IMR-90 (cell line): Measurements from ENCODE around the gene ZNF618. TPM values are rescaled to one million over a fixed set of nuclear protein-coding genes. Genes with fewer than 3 reads are reported as not detected.
"Not testable (repeated sequence)": the region's sequence is repeated elsewhere in the genome, so short reads cannot be mapped to it uniquely, and the experiment has no call there.

Source experiments
- ATAC-seq: fragments of 200-7000 bp; cut with Tn5 transposase; 2 replicates; pipeline ENCODE4 v1.9.1; 2020; ENCODE audit warnings: low read depth, mild to moderate bottlenecking, moderate library complexity
- BruUV-seq: library from RNA; stranded (reverse); fragments of 400-500 nt; replicated peaks from 2 replicates; lab custom pipeline; 2021; lab: Mats Ljungman, UMichigan
- CTCF ChIA-PET: fragments of 300-600 bp; formaldehyde crosslinking; extraction: SDS; loops from one replicate; lab custom pipeline; 2021; ENCODE audit warnings: antibody characterized with exemption; lab: Yijun Ruan, JAX
- POLR2A ChIA-PET: fragments of 300-600 bp; sonication (Branson Sonifier 250); formaldehyde crosslinking; loops from one replicate; lab custom pipeline; 2022; ENCODE audit warnings: antibody characterized with exemption; ENCODE audit not compliant: unreplicated experiment; lab: Charles Lee
- DNase-seq: peaks from one replicate; pipeline ENCODE4 v3.0.0; 2013
- H2AFZ ChIP-seq: replicated peaks from 2 replicates; pipeline ENCODE3; 2013; ENCODE audit warnings: low read length, mild to moderate bottlenecking; ENCODE audit not compliant: poor library complexity
- H2AK5ac ChIP-seq: 2 replicates; pipeline ENCODE4 v1.6.1; 2013; ENCODE audit warnings: low read depth, low read length, inconsistent platforms
- H2AK9ac ChIP-seq: replicated peaks from 2 replicates; pipeline ENCODE3; 2013; ENCODE audit warnings: mild to moderate bottlenecking, low read depth, low read length, moderate library complexity; ENCODE audit not compliant: poor library complexity
- H2BK120ac ChIP-seq: 2 replicates; pipeline ENCODE4 v1.6.1; 2013; ENCODE audit warnings: low read depth, low read length, inconsistent platforms
- H2BK15ac ChIP-seq: 3 replicates; pipeline ENCODE4 v1.6.1; 2013; ENCODE audit warnings: low read depth, low read length, inconsistent platforms
- H2BK20ac ChIP-seq: 2 replicates; pipeline ENCODE4 v1.6.1; 2013; ENCODE audit warnings: low read depth, mild to moderate bottlenecking, inconsistent platforms, low read length, moderate library complexity
- H2BK5ac ChIP-seq: 2 replicates; pipeline ENCODE4 v1.6.1; 2013; ENCODE audit warnings: mild to moderate bottlenecking, low read depth, low read length, inconsistent platforms; ENCODE audit not compliant: poor library complexity, severe bottlenecking
- H3K14ac ChIP-seq: replicated peaks from 2 replicates; pipeline ENCODE4 v1.6.1; 2013; ENCODE audit warnings: low read depth, low read length, inconsistent platforms
- H3K18ac ChIP-seq: 2 replicates; pipeline ENCODE4 v1.6.1; 2013; ENCODE audit warnings: low read depth, low read length, control low read depth
- H3K23ac ChIP-seq: 2 replicates; pipeline ENCODE4 v1.6.1; 2013; ENCODE audit warnings: low read depth, low read length, inconsistent platforms
- H3K27ac ChIP-seq: 2 replicates; pipeline ENCODE4 v1.5.1; 2013; ENCODE audit warnings: mild to moderate bottlenecking, control low read depth, low read length; ENCODE audit not compliant: insufficient read depth
- H3K27me3 ChIP-seq: 2 replicates; pipeline ENCODE4 v1.6.1; 2013; ENCODE audit warnings: low read length; ENCODE audit not compliant: control insufficient read depth, insufficient read depth
- H3K36me3 ChIP-seq: 2 replicates; pipeline ENCODE4 v1.6.1; 2013; ENCODE audit warnings: low read length, mixed read lengths; ENCODE audit not compliant: control insufficient read depth, insufficient read depth
- H3K4ac ChIP-seq: 2 replicates; pipeline ENCODE4 v1.6.1; 2013; ENCODE audit warnings: low read depth, low read length, inconsistent platforms
- H3K4me1 ChIP-seq: 2 replicates; pipeline ENCODE4 v1.6.1; 2013; ENCODE audit warnings: low read length, mixed read lengths; ENCODE audit not compliant: control insufficient read depth, insufficient read depth
- H3K4me2 ChIP-seq: 2 replicates; pipeline ENCODE4 v1.6.1; 2013; ENCODE audit warnings: low read depth, mild to moderate bottlenecking, control low read depth, low read length, moderate library complexity
- H3K4me3 ChIP-seq: 2 replicates; pipeline ENCODE4 v1.5.1; 2013; ENCODE audit warnings: low read depth, mild to moderate bottlenecking, control low read depth, low read length, moderate library complexity; ENCODE audit not compliant: insufficient read depth
- H3K56ac ChIP-seq: 2 replicates; pipeline ENCODE4 v1.6.1; 2013; ENCODE audit warnings: low read length, inconsistent platforms; ENCODE audit not compliant: insufficient read depth; ENCODE audit errors: extremely low read depth
- H3K79me1 ChIP-seq, 2 experiments: 2 replicates each; pipeline ENCODE4 v1.6.1; 2013; ENCODE audit warnings: low read length in 2 of 2, inconsistent platforms in 1 of 2, low read depth in 1 of 2
- H3K9ac ChIP-seq: 2 replicates; pipeline ENCODE4 v1.6.1; 2013; ENCODE audit warnings: low read depth, low read length, control low read depth
- H3K9me1 ChIP-seq: 2 replicates; pipeline ENCODE4 v1.6.1; 2013; ENCODE audit warnings: low read length, inconsistent platforms; ENCODE audit not compliant: insufficient read depth
- H3K9me3 ChIP-seq: 2 replicates; pipeline ENCODE4 v1.6.1; 2013; ENCODE audit warnings: low read length; ENCODE audit not compliant: control insufficient read depth, insufficient read depth
- H4K20me1 ChIP-seq: 2 replicates; pipeline ENCODE4 v1.6.1; 2013; ENCODE audit warnings: low read length, inconsistent platforms; ENCODE audit not compliant: insufficient read depth
- H4K5ac ChIP-seq: 2 replicates; pipeline ENCODE4 v1.6.1; 2013; ENCODE audit warnings: mild to moderate bottlenecking, low read depth, low read length, control low read depth
- H4K8ac ChIP-seq, 2 experiments: 2 replicates each; pipeline ENCODE4 v1.6.1; 2013; ENCODE audit warnings: low read depth in 2 of 2, low read length in 2 of 2, control low read depth in 1 of 2, inconsistent platforms in 1 of 2
- H4K91ac ChIP-seq: 2 replicates; pipeline ENCODE4 v1.6.1; 2013; ENCODE audit warnings: low read depth, low read length, inconsistent platforms; ENCODE audit not compliant: insufficient read depth
- WGBS, 2 experiments: methylation state at CpG; one replicate each; pipeline versions ENCODE4 v1.1.5 to v1.1.7; 2013; ENCODE audit warnings: missing lambda C conversion rate in 2 of 2; ENCODE audit not compliant: insufficient read length in 1 of 2; ENCODE audit errors: extremely low coverage in 2 of 2; 5-methylcytosine and 5-hydroxymethylcytosine counted together
- dilution Hi-C: fragments of 300-500 bp; cut with HindIII; formaldehyde crosslinking; loops from one replicate; pipeline ENCODE4 v1.14.3; 2018; ENCODE audit warnings: low sequenced_read_pairs; ENCODE audit not compliant: unreplicated experiment
- in situ Hi-C: fragments of 300-500 bp; cut with MboI; formaldehyde crosslinking; loops from 3 replicates; pipeline ENCODE4 v1.14.3; 2019; ENCODE audit warnings: low sequenced_read_pairs, inconsistent platforms, mixed read lengths
- intact Hi-C: fragments of 100-400 bp; cut with micrococcal nuclease; formaldehyde crosslinking; loops from 2 replicates; pipeline ENCODE4 v1.10.0; 2022
- polyA plus RNA-seq, 3 experiments: library from polyadenylated mRNA; depleted of rRNA; stranded (reverse); fragments of >200 nt; gene quantifications; 2 replicates each; pipeline ENCODE4 v1.2.3, GENCODE V29; 2012; ENCODE audit warnings: low replicate concordance in 1 of 3
- total RNA-seq: library from RNA; depleted of rRNA; stranded (reverse); fragments of >200 nt; gene quantifications from 2 replicates; pipeline ENCODE4 v1.2.3, GENCODE V29; 2012

ZNF618 gene
- total and polyA plus RNA-seq, 2 of the 4 experiments (the other 2 are of a cell fraction) = 8.2 to 9.4 TPM

DNA sequence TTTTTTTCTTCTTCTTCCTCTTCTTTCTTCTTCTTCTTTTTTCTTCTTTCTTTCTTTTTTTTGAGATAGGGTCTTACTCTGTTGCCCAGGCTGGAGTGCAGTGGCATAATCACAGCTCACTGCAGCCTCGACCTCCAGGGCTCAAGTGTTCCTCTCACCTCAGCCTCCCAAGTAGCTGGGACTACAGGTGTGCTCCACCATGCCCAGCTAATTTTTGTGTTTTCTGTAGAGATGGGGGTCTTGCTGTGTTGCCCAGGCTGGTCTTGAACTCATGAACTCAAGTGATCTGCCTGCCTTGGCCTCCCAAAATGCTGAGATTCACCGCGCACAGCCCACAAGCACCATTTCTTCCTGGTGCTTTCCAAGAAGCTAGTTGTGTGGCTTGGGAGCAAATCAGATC, 121.0 kb downstream of the ZNF618 start:
- ATAC-seq, H2BK5ac ChIP-seq, H4K8ac ChIP-seq, H2AK9ac ChIP-seq, H3K56ac ChIP-seq, H3K4me3 ChIP-seq, H3K9me3 ChIP-seq, H4K5ac ChIP-seq, H3K4me2 ChIP-seq, H2BK15ac ChIP-seq, H3K4ac ChIP-seq, H3K14ac ChIP-seq, H3K23ac ChIP-seq, BruUV-seq, H2AFZ ChIP-seq, dilution Hi-C loops, H2BK120ac ChIP-seq, intact Hi-C loops, H3K27ac ChIP-seq, H3K9ac ChIP-seq, H2AK5ac ChIP-seq, DNase-seq, H4K91ac ChIP-seq, in situ Hi-C loops, POLR2A ChIA-PET, H3K27me3 ChIP-seq, CTCF ChIA-PET, H2BK20ac ChIP-seq, H3K4me1 ChIP-seq, H3K18ac ChIP-seq: not testable (repeated sequence)
- Histone ChIP-seq H3K36me3 (peaks cover 25% of the 10 kb centered on the region; the same call in 1 of the 2 replicates), H4K20me1 (peaks cover 13% of the 10 kb centered on the region; the same call in 1 of the 2 replicates), H3K79me1 (peaks cover 11 to 67% of the 10 kb centered on the region in 2 experiments), H3K9me1 (peaks cover 16% of the 10 kb centered on the region)
- WGBS, 2 experiments = no CpG with 5 or more reads among the region's 3 CpGs
